HG03175 (cell line): ENCODE measurements around the gene CNOT6.

Experiments used
- ATAC-seq: cut with Tn5 transposase; IDR thresholded peaks from one replicate; pipeline ENCODE4 v1.9.1; 2021; ENCODE audit warnings: mild to moderate bottlenecking, moderate library complexity; ENCODE audit not compliant: unreplicated experiment

The CNOT6 gene

GRCh38 chr5:180558232-180558631, 64.1 kb downstream of the CNOT6 start:
- no peak for ATAC-seq

- no peak for ATAC-seq
Observed at GRCh38 chr5:180563994-180564393, 69.8 kb downstream of the CNOT6 start.

DNA sequence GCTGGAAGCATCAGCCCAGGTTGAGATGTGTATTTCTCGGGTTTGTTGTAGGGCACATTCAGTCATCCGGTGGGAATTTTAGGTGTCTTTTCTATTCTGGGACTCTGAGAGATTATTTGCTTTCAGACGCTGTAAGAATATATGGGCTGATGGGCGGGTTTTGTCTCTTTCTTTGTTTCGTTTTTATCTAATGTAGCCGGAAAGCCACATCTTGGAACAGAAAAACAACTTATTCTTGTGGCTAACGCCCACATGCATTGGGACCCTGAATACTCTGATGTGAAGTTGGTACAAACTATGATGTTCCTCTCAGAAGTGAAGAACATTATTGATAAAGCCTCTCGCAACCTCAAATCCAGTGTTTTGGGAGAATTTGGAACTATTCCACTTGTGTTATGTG, 74.7 kb downstream of the CNOT6 start:
- no peak for ATAC-seq

DNA sequence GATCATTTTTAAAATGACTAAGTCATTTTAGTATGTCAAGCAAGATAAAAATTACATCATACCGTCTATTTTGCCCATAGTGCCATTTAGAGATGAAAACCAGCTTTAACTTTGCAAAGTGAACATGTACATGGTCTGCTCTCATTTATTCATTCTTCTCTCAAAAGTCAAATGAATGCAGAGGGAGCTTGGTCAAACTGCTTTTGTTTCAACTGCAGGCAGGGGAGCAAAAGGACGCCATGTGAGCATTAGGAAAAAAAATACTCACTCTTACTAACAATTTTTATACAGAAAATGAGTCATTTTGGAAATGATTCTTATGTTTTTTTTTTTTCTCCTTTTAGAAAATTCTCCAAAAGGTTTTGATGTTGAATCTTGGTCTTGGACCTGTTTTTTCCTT, 81.4 kb downstream of the CNOT6 start:
- ATAC-seq = no peak

- no peak for ATAC-seq
Observed at GRCh38 chr5:180580681-180581080, 86.5 kb downstream of the CNOT6 start.

- no peak for ATAC-seq
Observed at GRCh38 chr5:180583738-180584137, 89.6 kb downstream of the CNOT6 start.

DNA sequence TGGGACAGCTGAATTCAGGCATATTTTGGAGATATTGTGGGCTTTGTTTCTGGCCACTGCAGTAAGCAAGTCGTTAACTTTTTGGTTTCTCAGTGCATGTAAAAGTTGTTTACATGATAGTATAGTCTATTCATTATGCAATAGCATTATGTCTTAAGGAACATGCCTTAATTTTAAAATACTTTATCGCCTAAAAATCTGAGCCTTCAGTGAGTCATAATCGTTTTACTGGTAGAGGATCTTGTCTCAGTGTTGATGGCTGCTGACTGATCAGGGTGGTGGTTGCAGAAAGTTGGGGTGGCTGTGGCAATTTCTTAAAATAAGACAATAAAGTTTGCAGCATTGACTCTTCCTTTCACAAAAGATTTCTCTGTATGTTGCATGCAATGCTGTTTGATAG, 92.0 kb downstream of the CNOT6 start:
- ATAC-seq = no peak

GRCh38 chr5:180586870-180587269, 92.7 kb downstream of the CNOT6 start:
- no peak for ATAC-seq

GRCh38 chr5:180589771-180590542, 95.8 kb downstream of the CNOT6 start:
- ATAC-seq = no peak

DNA sequence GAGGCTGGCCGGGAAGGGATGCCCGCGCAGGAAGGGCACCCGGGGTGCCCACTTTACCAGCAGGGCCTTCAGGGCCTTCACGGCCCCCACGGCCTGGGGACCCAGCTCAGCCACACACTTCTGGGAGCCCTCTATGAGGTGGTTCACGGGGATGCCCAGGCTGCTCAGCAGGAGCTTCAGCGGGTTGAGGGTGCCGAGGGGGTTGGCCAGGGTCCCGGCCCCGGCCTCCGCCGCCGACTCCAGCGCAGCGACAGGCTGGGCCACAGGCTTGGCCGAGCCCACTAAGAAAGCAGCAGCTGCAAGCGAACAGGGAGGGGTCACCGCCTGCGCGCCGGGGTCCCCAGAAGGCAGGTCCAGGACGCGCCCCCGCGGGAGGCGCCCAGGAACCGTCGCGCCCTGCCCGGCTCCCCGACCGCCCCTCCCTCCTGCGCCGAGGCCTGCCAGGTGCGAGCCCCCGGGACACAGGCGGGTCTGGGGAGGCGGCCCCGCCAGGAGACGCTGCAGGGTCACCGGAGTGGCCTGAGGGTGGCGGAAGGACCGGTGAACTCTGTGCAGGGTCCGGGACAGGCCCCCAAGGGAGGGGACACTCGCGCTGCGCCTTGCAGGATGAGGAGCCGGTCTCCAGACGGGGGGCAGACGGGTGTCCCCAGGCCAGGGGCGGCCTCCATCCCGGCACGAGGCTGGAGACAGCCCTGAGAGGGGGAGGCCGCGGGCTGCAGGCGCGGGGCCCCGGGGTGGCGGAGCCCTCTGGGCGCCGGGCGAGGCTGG, 96.5 kb downstream of the CNOT6 start:
- ATAC-seq = no peak

DNA sequence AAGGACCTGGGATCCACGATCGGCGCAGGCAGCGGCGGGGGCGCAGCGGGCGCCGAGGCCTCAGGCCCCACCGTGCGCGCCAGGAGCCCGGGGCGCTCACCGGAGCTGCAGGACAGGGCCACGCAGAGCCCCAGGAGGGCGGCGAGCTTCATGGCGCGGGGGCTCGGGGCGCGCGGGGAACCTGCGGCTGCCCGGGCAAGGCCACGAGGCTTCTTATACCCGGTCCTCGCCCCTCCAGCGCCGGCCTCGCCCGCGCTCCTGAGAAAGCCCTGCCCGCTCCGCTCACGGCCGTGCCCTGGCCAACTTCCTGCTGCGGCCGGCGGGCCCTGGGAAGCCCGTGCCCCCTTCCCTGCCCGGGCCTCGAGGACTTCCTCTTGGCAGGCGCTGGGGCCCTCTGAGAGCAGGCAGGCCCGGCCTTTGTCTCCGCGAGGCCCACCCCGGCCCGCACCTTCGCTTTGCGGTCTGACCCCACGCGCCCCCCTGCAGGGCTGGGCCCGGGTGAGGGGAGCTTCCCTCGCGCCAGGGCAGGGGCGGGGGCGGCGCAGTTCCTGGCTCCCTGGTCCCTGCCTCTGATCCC, 97.2 kb downstream of the CNOT6 start, which contains the start of gene SCGB3A1:
TSS of gene SCGB3A1 (minus strand) at position 189 of the 577 bp plus-strand sequence. CDS start at position 152, 37 bp downstream.
- ATAC-seq = no peak

DNA sequence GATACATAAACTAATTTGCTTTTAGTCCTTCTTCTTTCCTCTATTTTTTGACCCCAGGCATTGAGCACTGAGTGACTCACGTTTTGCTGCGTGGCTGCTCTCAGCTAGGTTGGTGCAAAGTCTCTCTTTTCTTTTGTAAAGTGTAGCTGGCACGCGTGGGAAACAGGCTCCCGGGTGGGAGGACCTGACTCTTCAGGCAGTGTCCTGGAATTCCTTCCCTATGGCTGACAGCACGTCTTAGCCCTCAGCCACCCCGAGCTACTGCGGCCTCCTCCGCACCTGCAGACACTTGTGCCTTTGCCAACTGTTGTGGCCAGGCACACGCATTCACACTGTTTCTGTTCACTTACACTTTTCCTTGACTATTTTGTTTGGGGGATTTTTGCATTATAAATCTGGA, 98.0 kb downstream of the CNOT6 start:
- no peak for ATAC-seq

DNA sequence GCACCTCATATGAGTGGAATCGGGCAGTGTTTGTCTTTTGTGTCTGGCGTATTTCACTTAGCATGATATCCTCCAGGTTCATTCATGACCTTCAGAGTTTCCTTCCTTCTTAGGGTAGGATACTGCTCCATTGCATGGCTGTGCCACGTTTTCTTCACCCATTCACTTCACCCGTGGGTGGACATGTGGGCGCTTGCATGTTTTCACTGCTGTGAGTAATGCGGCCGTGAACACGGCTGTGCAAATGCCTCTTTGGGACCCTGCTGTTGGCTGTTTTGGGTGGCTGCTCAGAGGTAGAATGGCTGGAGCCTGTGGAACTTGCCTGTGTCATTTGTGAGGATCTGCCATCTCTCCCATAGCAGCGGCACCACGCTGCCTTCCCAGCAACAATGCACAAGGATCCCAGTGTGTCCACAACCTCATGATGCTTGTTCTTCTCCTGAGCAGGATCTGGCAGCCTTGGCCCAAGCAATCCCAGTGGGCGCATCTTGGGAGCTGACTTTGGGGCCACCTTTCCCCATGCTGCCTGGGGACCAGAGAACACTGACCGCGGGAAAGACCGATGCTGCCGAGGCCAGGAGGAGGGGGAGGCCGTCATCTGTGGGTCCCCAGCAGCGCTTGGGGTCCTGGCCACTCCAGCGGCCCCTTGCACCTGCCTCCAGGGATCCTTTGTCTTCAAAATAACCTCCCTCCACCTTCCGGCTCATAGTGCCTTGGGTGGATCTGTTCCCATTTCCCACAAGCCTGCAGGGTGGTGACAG, 99.4 kb downstream of the CNOT6 start:
- ATAC-seq = no peak

DNA sequence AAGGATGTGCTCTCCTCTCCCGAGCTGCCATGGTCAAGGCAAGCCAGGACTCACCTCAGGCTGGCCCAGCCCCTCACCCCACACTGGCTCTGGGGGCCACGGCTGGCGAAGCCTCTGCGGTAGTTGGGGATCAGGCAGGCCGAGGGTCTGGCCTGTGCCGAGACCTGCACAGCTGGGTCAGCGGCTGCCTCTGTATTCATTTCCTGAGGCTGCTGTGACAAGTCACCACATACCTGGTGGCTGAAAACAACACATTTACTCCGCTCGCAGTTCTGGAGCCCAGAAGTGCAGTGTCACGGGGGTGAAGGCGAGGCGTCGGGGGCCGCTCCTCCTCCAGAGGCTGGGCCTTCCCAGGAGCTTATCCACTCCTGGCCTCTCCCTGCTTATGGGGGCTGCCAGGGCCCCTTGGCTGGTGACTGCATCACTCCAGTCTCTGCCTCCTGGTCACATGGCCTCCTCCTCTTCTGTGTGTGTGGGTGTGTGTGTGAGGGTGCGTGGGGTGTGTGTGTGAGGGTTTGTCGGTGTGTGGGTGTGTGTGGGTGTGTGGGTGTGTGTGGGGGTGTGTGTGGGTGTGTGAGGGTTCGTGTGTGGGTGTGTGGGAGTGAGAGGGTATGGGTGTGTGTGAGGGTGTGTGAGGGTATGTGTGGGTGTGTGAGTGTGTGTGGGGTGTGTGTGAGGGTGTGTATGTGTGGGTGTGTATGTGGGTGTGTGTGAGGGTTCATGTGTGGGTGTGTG, 100.3 kb downstream of the CNOT6 start:
- ATAC-seq = no peak

GRCh38 chr5:180595046-180595379, 100.8 kb downstream of the CNOT6 start:
- ATAC-seq = no peak

- no peak for ATAC-seq
Observed at GRCh38 chr5:180595381-180596114, 101.4 kb downstream of the CNOT6 start.

DNA sequence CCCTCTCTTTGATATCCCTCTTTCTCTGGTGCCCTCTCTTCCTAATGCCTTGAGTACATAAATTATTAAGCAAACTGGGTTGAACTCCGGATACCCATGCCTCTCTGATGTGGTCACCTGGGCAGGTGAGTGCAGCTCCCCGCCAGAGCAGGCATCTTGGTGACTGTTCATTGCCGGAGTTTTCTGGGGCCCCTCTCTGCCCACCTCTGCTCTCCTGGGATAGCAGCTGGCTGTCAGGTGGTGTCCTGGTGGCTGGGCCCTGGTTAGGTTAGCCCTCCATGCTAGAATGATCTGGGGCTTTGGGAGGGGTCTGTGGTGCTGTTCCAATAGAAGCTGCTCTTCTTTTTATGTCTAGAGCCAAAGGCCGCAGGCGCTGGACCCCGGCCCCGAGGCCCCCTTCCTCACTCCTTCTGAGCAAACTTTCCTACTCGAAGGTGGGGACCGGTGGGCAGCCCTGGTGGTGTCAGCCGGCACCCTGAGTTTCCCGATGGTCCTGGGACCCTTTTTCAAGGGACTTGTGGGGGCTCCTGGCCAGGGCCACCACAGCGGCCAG, 102.0 kb downstream of the CNOT6 start:
- ATAC-seq = no peak

- ATAC-seq = no peak
Observed at GRCh38 chr5:180596668-180597231, 102.6 kb downstream of the CNOT6 start.

GRCh38 chr5:180598316-180598701, 104.1 kb downstream of the CNOT6 start:
- no peak for ATAC-seq
